ENCODE results near the gene CYLD. TPM values are rescaled to one million over a fixed set of nuclear protein-coding genes. Genes with fewer than 3 reads are reported as not detected.

The CYLD gene
- total RNA-seq, 2 donors from 2014 or later, result 112 to 130 TPM

DNA sequence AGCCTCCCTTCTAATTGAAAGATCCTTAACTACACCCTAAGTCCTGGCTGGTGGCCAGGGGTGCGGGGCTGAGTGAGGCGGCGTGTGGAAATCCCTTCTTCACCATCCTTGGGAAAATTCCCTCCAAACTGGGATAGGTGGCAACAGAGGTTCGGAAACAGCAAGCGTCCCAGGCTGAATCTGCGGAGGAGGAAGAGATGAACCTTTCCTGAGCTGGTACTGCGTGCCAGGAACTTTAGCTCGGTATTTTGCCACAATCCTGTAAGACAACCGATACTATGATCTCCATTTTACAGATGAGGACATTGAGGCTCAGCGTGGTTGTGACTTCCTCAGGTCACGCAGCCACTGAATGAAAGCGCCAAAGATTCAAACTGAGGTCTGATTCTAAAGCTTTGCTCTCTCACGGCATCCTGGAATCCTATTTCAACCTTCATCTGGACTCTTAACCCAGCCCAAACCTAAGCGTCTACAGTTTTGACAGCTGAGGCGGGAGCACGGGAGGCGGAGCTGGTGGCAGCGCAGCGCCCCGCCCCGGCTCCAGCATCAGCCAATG, 583 bp upstream of the CYLD start:
- H3K9me3 Mint-ChIP-seq, result no peaks in the 10 kb centered on the region
- H3K36me3 Mint-ChIP-seq (ENCODE audit: low read depth), result peaks cover 47% of the 10 kb centered on the region
- H3K4me3 Mint-ChIP-seq, result peak overlapping the region; percentile 99
- peaks cover 47% of the 10 kb centered on the region for H3K4me1 Mint-ChIP-seq
- H3K27ac Mint-ChIP-seq, result peak overlapping the region; percentile 90
- no peaks in the 10 kb centered on the region for H3K27me3 Mint-ChIP-seq
- ATAC-seq (replicated peaks), result peak; percentile 1

DNA sequence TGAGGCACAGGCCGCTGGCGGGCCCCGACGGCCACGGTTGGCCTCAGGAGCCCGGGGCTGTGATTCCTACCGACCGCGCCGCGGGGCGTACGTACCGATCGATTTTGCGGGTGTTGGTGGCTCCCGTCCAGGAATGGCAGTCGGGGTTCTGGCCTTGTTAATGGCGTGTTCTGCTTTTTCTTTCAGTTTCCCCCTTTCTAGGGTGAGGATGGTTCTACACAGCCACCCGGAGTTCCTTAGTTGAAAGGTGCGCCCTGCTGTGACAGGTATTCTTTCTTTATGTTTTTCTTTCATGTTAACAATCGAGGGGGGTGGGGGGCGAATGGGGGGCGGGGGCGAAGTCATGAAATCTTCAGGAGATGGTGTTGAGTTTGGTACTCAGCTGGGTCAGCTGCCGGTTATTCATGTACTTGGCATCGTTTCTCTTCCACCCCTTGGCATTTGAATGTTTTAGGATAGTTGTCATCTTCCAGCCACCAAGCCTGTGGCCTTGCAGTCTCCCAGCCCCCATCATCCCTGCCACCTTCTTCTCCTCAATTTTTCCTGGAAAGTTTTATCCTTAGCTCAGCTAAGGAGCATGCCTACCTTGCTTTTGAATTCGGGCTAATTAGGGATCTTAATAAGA, 802 bp downstream of the CYLD start:
- peak; percentile 1 for ATAC-seq (replicated peaks)
- Mint-ChIP-seq H3K9me3 (no peaks in the 10 kb centered on the region), H3K27me3 (no peaks in the 10 kb centered on the region), H3K4me1 (peaks cover 43% of the 10 kb centered on the region), H3K4me3 (peak overlapping the region; percentile 99), H3K27ac (peak overlapping the region; percentile 99), H3K36me3 (ENCODE audit: low read depth) (peaks cover 59% of the 10 kb centered on the region)

DNA sequence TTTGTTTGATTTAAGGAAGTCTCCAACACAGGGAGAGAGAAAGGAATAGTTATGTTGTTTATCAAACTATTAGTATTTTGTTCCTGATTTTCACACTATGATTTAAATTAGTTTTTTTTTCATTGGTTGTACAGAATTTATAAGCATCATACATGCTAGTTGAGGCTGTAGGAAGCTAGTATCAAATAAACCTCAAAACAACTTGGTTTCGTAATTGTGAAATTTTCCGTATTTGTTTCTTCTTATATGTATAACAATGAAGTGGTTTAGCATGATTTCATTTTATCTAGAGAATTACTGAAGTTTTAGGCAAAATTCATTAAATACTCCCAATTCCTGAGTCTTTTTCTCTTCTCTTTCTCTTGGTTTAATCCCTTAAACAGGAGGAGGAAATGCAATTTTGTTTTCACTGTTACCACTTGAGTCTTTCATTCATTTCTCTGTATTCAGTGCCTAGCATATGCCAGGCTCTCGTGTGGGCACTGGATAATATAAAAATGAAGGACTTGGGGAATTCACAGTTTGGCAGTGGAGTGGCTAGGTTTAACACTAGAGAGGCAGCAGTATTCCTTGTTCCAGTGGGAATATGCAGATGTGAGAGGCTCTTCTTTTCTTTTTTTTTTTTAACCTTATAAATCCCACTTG, 1.8 kb downstream of the CYLD start:
- H3K4me1 Mint-ChIP-seq, result peaks cover 47% of the 10 kb centered on the region

DNA sequence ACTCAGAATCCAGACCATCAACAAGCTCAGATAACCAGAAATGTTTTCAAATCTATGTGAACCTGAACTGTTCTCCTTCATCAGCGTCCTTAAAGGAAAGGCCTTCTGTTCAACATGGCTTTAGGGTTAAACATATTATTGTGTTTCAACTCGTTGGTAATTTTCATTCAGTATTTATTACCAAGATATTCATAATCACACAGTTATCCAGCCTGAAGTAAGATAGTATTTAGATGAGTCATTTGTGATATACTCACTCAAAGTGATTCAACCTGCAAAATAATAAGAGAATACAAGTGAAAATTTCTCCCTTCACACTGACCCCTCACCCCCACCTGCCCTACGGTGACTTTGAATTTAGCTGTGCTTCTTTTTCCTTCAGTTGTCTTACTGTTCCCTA, 3.0 kb downstream of the CYLD start:
- Mint-ChIP-seq H3K9me3 (no peaks in the 10 kb centered on the region), H3K27me3 (no peaks in the 10 kb centered on the region), H3K4me3 (peak overlapping the region; percentile 99), H3K27ac (peak overlapping the region; percentile 99), H3K4me1 (peaks cover 51% of the 10 kb centered on the region), H3K36me3 (ENCODE audit: low read depth) (peaks cover 67% of the 10 kb centered on the region)
- ATAC-seq (replicated peaks), result no peak

More for the DNA sequence above, 1.8 kb downstream of the CYLD start:
- ATAC-seq (replicated peaks), result no peak
- no peaks in the 10 kb centered on the region for H3K9me3 Mint-ChIP-seq
- peak overlapping the region; percentile 99 for H3K27ac Mint-ChIP-seq
- H3K4me3 Mint-ChIP-seq, result peak overlapping the region; percentile 99
- peaks cover 64% of the 10 kb centered on the region for H3K36me3 Mint-ChIP-seq (ENCODE audit: low read depth)
- no peaks in the 10 kb centered on the region for H3K27me3 Mint-ChIP-seq

DNA sequence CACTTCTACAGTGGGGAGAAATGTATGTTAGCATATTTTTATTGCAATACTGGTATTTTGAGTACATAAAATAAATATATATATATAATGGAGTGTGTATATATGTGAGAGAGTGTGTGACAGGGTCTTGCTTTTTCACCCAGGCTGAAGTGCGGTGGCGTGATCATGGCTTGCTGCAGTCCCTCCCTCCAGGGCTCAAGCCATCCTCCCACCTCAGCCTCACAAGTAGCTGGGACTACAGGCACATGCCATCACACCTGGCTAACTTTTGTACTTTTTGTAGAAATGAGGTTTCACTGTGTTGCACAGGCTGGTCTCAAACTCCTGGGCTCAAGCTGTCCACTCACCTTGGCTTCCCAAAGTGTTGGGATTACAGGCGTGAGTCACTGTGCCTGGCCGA, 4.1 kb downstream of the CYLD start:
- no peaks in the 10 kb centered on the region for H3K27me3 Mint-ChIP-seq
- no peak for ATAC-seq (replicated peaks)
- peak overlapping the region; percentile 99 for H3K27ac Mint-ChIP-seq
- H3K4me1 Mint-ChIP-seq, result peaks cover 46% of the 10 kb centered on the region
- H3K4me3 Mint-ChIP-seq, result peak overlapping the region; percentile 99
- H3K9me3 Mint-ChIP-seq, result no peaks in the 10 kb centered on the region
- peaks cover 77% of the 10 kb centered on the region for H3K36me3 Mint-ChIP-seq (ENCODE audit: low read depth)

DNA sequence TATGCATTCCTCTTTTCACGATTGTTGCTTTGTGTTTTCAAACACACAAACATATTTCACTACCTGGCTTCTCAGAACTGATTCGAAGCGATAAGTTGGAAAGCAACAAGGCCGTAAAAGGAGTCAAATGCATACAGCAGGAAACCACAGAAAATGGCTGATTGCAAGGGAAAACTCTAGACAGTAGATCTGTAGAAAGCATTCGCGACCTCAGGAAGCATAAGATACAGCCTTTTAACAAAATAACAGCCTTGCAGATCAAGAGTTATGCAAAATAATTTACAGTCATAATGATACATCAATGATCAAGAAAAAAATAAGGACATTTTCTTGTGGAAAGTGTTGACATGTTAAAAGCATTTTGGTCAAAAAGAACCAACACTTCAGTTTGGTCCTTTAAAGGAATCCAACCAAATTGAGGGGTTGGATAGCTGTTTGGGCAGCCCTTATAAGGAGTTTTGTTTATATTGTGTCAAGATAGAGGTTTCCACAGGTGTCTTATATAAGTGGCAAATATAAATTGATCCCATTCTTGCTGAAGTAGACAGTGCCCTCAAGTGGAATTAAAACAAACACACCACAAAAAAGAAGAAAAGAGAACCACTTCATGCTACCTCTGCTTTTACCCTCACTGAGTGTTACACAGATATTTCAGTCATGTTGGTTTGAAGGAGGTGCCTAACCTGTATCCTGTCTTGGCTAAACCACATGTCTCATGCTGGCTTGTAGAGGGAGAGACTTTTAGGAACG, 5.5 kb downstream of the CYLD start:
- peaks cover 48% of the 10 kb centered on the region for H3K4me1 Mint-ChIP-seq
- no peaks in the 10 kb centered on the region for H3K9me3 Mint-ChIP-seq
- peak; percentile 71 for ATAC-seq (replicated peaks)
- peak overlapping the region; percentile 73 for H3K27ac Mint-ChIP-seq
- H3K4me3 Mint-ChIP-seq, result peak overlapping the region; percentile 99
- H3K36me3 Mint-ChIP-seq (ENCODE audit: low read depth), result peaks cover 92% of the 10 kb centered on the region
- no peaks in the 10 kb centered on the region for H3K27me3 Mint-ChIP-seq

DNA sequence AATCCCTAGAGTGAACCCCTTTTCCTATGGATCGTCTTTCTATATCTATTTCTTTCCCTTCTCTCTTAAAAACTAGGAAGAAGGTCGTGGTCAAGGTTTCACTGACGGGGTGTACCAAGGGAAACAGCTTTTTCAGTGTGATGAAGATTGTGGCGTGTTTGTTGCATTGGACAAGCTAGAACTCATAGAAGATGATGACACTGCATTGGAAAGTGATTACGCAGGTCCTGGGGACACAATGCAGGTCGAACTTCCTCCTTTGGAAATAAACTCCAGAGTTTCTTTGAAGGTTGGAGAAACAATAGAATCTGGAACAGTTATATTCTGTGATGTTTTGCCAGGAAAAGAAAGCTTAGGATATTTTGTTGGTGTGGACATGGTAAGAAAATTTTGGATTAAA, 9.6 kb downstream of the CYLD start:
- no peak for ATAC-seq (replicated peaks)
- Mint-ChIP-seq H3K4me1 (peaks cover 48% of the 10 kb centered on the region), H3K27me3 (no peaks in the 10 kb centered on the region), H3K27ac (no peak overlapping the region), H3K4me3 (peak overlapping the region; percentile 85), H3K9me3 (no peaks in the 10 kb centered on the region), H3K36me3 (ENCODE audit: low read depth) (peaks cover 94% of the 10 kb centered on the region)

DNA sequence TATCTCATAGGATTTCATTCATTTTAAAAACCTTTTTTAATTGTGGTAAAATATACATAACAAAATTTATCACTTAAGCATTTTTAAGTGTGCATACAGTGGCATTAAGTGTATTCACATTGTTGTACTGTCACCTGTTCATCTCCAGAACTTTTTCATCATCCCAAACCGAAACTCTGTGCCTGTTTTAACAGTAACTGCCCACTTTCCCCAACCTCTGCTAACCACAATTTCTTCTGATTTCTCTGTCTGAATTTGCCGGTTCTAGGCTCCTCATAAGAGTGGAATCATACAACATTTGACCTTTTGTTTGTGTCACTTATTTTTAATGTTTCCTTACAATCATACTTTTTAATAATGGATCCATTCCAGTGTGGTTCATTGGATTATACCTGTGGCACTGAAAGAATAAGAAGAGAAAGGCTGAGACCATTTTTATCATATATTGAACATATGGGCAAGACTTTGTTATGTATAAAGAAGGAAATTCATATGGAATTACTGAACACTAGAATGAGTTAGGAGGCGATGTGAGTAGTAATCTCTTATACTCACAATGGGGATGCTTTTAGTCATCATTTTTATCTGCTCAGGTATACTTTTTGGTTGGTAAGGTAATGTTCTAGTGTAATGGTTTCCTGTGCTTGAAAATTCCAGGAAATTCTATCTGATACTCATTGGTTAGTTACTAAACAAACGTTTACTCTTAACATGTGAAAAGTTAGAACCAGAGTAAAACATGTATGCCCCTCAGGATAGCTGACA, 10.8 kb downstream of the CYLD start:
- H3K27me3 Mint-ChIP-seq, result no peaks in the 10 kb centered on the region
- peak; percentile 60 for ATAC-seq (replicated peaks)
- H3K9me3 Mint-ChIP-seq, result no peaks in the 10 kb centered on the region
- H3K4me1 Mint-ChIP-seq, result peaks cover 40% of the 10 kb centered on the region
- peak overlapping the region; percentile 57 for H3K27ac Mint-ChIP-seq
- peaks cover 96% of the 10 kb centered on the region for H3K36me3 Mint-ChIP-seq (ENCODE audit: low read depth)
- peak overlapping the region; percentile 85 for H3K4me3 Mint-ChIP-seq

DNA sequence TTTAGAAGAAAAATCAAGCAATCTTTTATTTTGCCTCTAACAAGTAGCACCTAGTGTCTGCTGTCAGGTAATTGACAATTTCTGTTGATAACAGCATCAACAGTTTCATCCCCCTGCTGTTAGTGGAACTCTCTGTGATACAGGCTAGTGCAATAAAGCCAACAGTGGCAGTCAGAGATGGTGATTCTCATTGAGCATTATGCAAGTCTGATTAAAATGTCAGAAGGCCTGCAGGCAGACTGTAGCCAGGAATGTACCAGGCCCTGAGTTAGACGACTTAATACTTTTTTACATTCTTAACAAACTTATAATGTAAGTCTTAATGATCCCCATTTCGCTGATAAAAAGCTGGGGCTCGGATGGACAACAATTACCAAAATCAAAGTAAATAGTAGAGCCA, 14.6 kb downstream of the CYLD start:
- Mint-ChIP-seq H3K4me3 (peak overlapping the region; percentile 30), H3K27me3 (no peaks in the 10 kb centered on the region), H3K27ac (no peak overlapping the region), H3K9me3 (no peaks in the 10 kb centered on the region), H3K36me3 (ENCODE audit: low read depth) (peaks cover 96% of the 10 kb centered on the region), H3K4me1 (peaks cover 52% of the 10 kb centered on the region)
- no peak for ATAC-seq (replicated peaks)

DNA sequence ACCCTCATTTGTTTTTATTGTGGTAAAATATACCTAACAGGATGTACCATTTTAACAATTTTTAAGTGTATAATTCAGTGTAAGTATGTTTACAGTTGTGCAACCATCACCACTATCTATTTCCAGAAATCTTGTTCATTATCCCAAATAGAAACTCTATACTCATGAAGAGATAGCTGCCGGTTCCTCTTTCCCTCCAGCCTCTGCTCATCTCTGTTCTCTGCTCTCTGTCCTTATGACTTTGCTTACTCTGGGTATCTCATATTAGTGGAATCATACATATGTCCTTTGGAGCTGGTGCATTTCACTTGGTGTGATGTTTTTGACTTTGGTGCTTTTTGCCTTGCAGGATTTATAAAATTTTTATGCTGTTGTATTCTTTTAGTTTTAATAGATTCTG, 19.4 kb downstream of the CYLD start:
- ATAC-seq (replicated peaks), result no peak
- H3K9me3 Mint-ChIP-seq, result peaks cover under 1% of the 10 kb centered on the region
- peak overlapping the region; percentile 1 for H3K27ac Mint-ChIP-seq
- H3K27me3 Mint-ChIP-seq, result no peaks in the 10 kb centered on the region
- H3K36me3 Mint-ChIP-seq (ENCODE audit: low read depth), result peaks cover 96% of the 10 kb centered on the region
- peak overlapping the region; percentile 75 for H3K4me3 Mint-ChIP-seq
- H3K4me1 Mint-ChIP-seq, result peaks cover 68% of the 10 kb centered on the region

DNA sequence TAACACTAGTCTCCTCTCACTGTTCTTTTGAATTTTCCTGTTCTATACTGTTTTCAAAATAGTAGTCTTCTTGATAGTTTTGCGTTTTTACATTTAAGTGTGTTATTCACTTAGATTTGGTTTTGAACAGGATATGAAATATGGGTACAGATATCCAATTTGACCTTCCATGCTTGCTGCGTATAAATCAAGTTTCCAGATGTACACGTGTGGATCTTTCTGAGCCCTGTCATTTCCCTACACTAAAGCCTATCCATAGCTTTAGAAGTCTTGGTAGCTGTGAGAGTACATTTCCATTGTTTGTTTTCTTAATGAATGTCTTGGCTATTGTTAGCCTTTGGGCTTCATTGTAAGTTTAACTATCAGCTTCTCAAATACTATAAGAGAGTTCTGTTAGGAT, 20.4 kb downstream of the CYLD start:
- peak overlapping the region; percentile 75 for H3K4me3 Mint-ChIP-seq
- peaks cover 96% of the 10 kb centered on the region for H3K36me3 Mint-ChIP-seq (ENCODE audit: low read depth)
- no peak for ATAC-seq (replicated peaks)
- peak overlapping the region; percentile 1 for H3K27ac Mint-ChIP-seq
- no peaks in the 10 kb centered on the region for H3K27me3 Mint-ChIP-seq
- peaks cover 76% of the 10 kb centered on the region for H3K4me1 Mint-ChIP-seq
- H3K9me3 Mint-ChIP-seq, result peaks cover 5% of the 10 kb centered on the region

DNA sequence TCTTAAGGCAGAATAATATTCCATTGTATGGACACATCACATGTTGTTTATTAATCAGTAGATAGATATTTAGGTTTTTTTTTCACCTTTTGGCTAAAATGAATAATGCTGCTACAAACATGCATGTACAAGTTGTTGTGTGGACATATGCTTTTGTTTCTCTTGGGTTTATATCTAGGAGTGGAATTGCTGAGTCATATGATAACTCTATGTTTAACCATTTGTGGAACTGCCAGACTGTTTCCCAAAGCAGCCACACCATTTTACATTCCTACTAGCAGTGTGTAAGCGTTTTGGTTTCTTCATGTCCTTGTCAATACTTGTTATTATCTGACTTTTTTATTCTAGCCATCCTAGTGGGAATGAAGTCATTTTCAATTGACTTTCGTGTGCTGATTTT, 21.3 kb downstream of the CYLD start:
- Mint-ChIP-seq H3K36me3 (ENCODE audit: low read depth) (peaks cover 96% of the 10 kb centered on the region), H3K9me3 (peaks cover 5% of the 10 kb centered on the region), H3K4me3 (peak overlapping the region; percentile 75), H3K27me3 (no peaks in the 10 kb centered on the region), H3K4me1 (peaks cover 70% of the 10 kb centered on the region), H3K27ac (no peak overlapping the region)
- no peak for ATAC-seq (replicated peaks)

DNA sequence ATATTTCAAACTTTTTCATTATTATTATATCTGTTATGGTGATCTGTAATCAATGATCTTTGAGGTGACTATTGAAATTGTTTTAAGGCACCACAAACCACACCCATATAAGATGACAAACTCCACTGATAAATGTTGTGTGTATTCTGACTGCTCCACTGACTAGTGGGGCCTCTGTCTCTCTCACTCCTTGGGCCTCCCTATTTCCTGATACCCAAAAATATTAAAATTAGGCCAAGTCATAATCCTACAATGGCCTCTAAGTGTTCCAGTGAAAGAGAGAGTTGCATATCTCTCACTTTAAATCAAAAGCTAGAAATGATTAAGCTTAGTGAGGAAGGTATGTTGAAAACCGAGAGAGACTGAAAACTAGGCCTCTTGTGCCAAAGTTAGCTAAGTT, 23.4 kb downstream of the CYLD start:
- peaks cover 5% of the 10 kb centered on the region for H3K9me3 Mint-ChIP-seq
- H3K4me1 Mint-ChIP-seq, result peaks cover 74% of the 10 kb centered on the region
- ATAC-seq (replicated peaks), result peak; percentile 91
- peak overlapping the region; percentile 75 for H3K4me3 Mint-ChIP-seq
- peaks cover 100% of the 10 kb centered on the region for H3K36me3 Mint-ChIP-seq (ENCODE audit: low read depth)
- H3K27ac Mint-ChIP-seq, result peak overlapping the region; percentile 82
- no peaks in the 10 kb centered on the region for H3K27me3 Mint-ChIP-seq

DNA sequence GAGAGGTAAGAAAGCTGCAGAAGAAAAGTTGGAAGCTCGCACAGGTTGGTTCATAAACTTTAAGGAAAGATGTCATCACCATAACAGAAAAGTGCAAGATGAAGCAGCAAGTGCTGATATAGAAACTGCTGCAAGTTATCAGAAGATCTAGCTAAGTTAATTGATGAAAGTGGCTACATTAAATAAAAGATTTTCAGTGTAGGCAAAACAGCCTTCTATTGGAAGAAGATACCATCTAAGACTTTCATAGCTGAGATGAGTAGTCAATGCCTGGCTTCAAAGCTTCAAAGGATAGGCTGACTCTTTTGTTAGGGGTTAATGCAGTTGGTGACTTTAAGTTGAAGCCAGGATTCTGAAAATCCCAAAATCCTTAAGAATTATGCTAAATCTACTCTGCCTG, 24.0 kb downstream of the CYLD start:
- no peaks in the 10 kb centered on the region for H3K27me3 Mint-ChIP-seq
- peaks cover 5% of the 10 kb centered on the region for H3K9me3 Mint-ChIP-seq
- H3K4me1 Mint-ChIP-seq, result peaks cover 68% of the 10 kb centered on the region
- peaks cover 100% of the 10 kb centered on the region for H3K36me3 Mint-ChIP-seq (ENCODE audit: low read depth)
- H3K27ac Mint-ChIP-seq, result peak overlapping the region; percentile 82
- H3K4me3 Mint-ChIP-seq, result peak overlapping the region; percentile 75
- ATAC-seq (replicated peaks), result peak; percentile 28
